ENCODE results near the gene DPH3. TPM values are rescaled to one million over a fixed set of nuclear protein-coding genes. Genes with fewer than 3 reads are reported as not detected.

Gene DPH3
- total and polyA plus RNA-seq, 2 donors = 14.5 to 21.2 TPM

DNA sequence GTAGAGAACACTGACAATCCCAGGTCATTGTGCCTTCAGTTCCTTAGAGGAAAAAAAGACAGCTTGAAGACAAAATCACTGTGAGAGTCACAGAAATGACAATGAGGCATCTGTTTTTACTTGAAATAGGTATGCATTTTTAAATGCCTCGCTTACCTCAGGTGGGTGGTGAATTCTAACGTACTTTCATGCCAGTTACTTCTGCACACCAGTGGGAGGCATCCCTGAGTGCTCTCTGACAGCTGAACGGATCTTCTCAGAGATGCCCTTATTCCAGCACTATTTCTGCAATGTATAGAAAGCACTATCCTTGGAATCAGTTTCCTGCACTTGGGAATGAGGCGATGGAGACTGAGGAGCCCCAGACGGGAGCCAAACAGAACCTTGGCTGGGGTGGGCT is 16.2 kb downstream of the DPH3 start:
- no peak overlapping the region for H3K4me3 ChIP-seq (ENCODE audit: low read length in 2 of 2)
- DNase-seq (ENCODE audit: low read depth in 6 of 9, low spot score in 9 of 9) = no peak
- peaks cover 0 to 13% of the 10 kb centered on the region in 2 donors for H3K4me1 ChIP-seq (ENCODE audit: control insufficient read depth in 2 of 2, insufficient read depth in 2 of 2, low read length in 2 of 2)
- H3K27ac ChIP-seq (ENCODE audit: low read depth in 1 of 2, low read length in 1 of 2) = no peak overlapping the region
- 97% methylated on average over 5 of the region's 5 CpGs for WGBS
- H3K9me3 ChIP-seq (ENCODE audit: control insufficient read depth in 2 of 2, insufficient read depth in 1 of 2, low read length in 1 of 2) = no peaks in the 10 kb centered on the region
- no peaks in the 10 kb centered on the region for H3K36me3 ChIP-seq (ENCODE audit: control insufficient read depth in 2 of 2, insufficient read depth in 2 of 2, low read length in 1 of 2)
- no peaks in the 10 kb centered on the region for H3K27me3 ChIP-seq (ENCODE audit: control insufficient read depth in 2 of 2, insufficient read depth in 1 of 2, low read length in 1 of 2)

DNA sequence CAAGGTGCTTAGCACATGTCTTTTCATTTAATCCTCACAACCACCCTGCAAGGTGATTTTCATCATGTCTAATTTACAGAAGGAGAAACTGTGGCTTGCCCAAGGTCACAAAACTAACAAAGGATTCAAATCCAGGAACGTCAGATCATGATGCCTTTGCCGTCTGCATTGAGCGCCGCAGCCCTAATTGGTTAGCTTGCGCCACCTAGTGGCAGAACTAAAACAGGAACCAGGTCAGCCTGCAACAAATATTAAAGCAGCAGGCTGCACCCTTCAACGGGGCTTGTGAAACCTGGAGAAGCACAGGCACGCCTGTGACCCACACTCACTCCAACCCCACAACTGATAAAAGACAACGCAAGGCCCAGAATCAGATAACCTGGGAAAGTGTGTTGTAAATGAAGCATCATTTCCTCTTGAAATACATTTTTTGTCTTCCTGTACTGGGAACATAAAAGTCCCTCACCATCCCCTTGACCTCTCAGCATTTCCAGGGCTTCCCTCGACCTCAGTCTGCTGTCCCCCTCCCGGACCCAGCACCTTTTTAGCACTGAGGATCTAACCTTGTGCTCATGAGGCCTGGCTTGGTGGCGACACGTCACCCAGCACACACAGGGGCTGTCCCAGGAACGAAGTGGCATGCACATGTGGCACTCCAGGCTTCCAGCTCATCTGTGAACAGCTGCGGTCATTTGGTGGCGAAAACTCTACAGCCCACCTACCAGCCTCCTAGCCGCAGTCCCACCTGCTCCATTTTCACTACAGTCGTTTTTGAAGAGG is 17.3 kb downstream of the DPH3 start:
- DNase-seq (ENCODE audit: low read depth in 6 of 9, low spot score in 9 of 9) = peak; percentile 62 to 91 (median 80)
- Histone ChIP-seq H3K36me3 (ENCODE audit: control insufficient read depth in 2 of 2, insufficient read depth in 2 of 2, low read length in 1 of 2) (no peaks in the 10 kb centered on the region), H3K9me3 (ENCODE audit: control insufficient read depth in 2 of 2, insufficient read depth in 1 of 2, low read length in 1 of 2) (no peaks in the 10 kb centered on the region), H3K4me3 (ENCODE audit: low read length in 2 of 2) (no peak overlapping the region), H3K27ac (ENCODE audit: low read depth in 1 of 2, low read length in 1 of 2) (peak overlapping the region in 1 of 2 donors; percentile 70), H3K4me1 (ENCODE audit: control insufficient read depth in 2 of 2, insufficient read depth in 2 of 2, low read length in 2 of 2) (peaks cover 0 to 13% of the 10 kb centered on the region in 2 donors), H3K27me3 (ENCODE audit: control insufficient read depth in 2 of 2, insufficient read depth in 1 of 2, low read length in 1 of 2) (no peaks in the 10 kb centered on the region)
- 39% methylated on average over 17 of the region's 17 CpGs for WGBS

DNA sequence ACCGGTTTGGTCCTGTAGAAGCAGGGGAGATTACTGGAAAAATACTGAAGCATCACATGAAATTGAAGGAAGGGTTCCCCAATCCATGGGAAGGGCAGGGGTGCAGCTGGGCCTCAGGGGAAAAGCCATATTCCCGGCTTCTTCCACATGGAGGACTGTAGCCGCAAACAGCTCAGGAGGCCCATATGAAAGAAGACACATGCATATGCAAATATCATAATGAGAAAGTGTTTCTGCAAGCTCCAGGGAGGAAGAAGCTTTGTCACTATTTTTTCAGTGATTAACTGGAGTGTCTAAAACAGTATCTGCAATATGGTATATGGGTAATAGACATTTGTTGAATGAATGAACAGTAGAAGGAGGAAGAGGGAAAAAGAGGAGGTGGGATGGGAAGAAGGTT is 19.1 kb downstream of the DPH3 start:
- H3K27ac ChIP-seq (ENCODE audit: low read depth in 1 of 2, low read length in 1 of 2) = no peak overlapping the region
- H3K4me1 ChIP-seq (ENCODE audit: control insufficient read depth in 2 of 2, insufficient read depth in 2 of 2, low read length in 2 of 2) = peaks cover 0 to 13% of the 10 kb centered on the region in 2 donors
- no peaks in the 10 kb centered on the region for H3K27me3 ChIP-seq (ENCODE audit: control insufficient read depth in 2 of 2, insufficient read depth in 1 of 2, low read length in 1 of 2)
- no peak overlapping the region for H3K4me3 ChIP-seq (ENCODE audit: low read length in 2 of 2)
- WGBS = 96% methylated on average over 3 of the region's 3 CpGs
- H3K9me3 ChIP-seq (ENCODE audit: control insufficient read depth in 2 of 2, insufficient read depth in 1 of 2, low read length in 1 of 2) = no peaks in the 10 kb centered on the region
- H3K36me3 ChIP-seq (ENCODE audit: control insufficient read depth in 2 of 2, insufficient read depth in 2 of 2, low read length in 1 of 2) = no peaks in the 10 kb centered on the region
- no peak for DNase-seq (ENCODE audit: low read depth in 6 of 9, low spot score in 9 of 9)

DNA sequence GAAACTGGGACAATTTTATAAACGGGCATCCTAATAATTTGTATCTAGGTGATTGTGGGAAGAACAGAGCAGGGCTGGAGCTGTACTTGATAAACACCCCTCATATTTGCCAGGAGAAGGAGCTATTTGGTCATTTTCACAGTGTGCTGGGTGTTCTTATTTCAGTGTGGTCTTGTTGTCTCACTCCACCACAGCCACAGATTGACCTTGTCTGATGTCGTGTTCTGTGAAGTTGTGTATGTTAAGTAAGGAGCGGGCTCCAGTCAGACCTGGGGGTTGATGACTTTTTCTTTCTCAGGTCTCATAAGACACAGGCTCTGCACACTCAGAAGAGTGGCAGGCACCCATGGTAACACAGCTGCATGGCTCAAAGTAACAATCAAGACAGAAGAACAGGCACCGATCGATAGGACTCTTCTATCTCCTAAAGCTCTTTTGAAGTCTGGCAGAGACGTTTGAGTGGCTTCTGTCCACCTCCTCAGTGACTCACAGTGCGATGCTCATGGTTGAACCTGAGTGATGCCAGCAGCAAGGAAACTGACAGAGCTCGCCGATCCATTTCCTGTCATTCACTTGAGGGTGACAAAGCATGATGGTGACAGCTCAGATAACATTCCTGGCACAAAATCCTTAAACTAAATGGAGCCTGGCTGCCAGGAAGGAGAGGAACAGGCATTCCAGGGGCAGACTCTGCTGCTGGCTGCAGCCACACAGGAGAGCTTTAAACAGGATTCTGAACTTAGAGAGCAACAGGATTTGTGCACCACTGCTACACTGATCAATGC is 20.8 kb downstream of the DPH3 start:
- Histone ChIP-seq H3K4me1 (ENCODE audit: control insufficient read depth in 2 of 2, insufficient read depth in 2 of 2, low read length in 2 of 2) (peaks cover 0 to 13% of the 10 kb centered on the region in 2 donors), H3K9me3 (ENCODE audit: control insufficient read depth in 2 of 2, insufficient read depth in 1 of 2, low read length in 1 of 2) (no peaks in the 10 kb centered on the region), H3K36me3 (ENCODE audit: control insufficient read depth in 2 of 2, insufficient read depth in 2 of 2, low read length in 1 of 2) (no peaks in the 10 kb centered on the region), H3K27me3 (ENCODE audit: control insufficient read depth in 2 of 2, insufficient read depth in 1 of 2, low read length in 1 of 2) (no peaks in the 10 kb centered on the region), H3K4me3 (ENCODE audit: low read length in 2 of 2) (no peak overlapping the region), H3K27ac (ENCODE audit: low read depth in 1 of 2, low read length in 1 of 2) (no peak overlapping the region)
- 82% methylated on average over 9 of the region's 9 CpGs for WGBS
- DNase-seq (ENCODE audit: low read depth in 6 of 9, low spot score in 9 of 9) = no peak

DNA sequence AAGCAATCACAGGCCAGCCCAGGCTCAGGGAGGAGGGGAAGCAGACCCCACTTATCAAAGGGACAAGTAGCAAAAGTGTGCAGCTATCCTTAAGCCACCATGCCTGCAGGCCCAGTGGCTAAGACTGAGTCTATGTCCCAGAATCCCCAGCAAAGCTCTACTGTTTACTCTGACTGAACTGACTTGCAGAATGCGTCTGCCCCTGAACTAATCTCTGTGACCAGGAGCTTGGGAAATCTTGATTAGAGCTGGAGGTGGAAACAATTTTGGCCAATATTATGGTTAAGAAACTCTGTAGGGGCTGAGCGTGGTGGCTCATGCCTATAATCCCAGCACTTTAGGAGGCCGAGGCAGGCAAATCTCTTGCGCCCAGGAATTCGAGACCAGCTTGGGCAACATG is 22.6 kb downstream of the DPH3 start:
- H3K36me3 ChIP-seq (ENCODE audit: control insufficient read depth in 2 of 2, insufficient read depth in 2 of 2, low read length in 1 of 2) = no peaks in the 10 kb centered on the region
- H3K27ac ChIP-seq (ENCODE audit: low read depth in 1 of 2, low read length in 1 of 2) = no peak overlapping the region
- no peaks in the 10 kb centered on the region for H3K9me3 ChIP-seq (ENCODE audit: control insufficient read depth in 2 of 2, insufficient read depth in 1 of 2, low read length in 1 of 2)
- H3K27me3 ChIP-seq (ENCODE audit: control insufficient read depth in 2 of 2, insufficient read depth in 1 of 2, low read length in 1 of 2) = no peaks in the 10 kb centered on the region
- DNase-seq (ENCODE audit: low read depth in 6 of 9, low spot score in 9 of 9) = no peak
- H3K4me1 ChIP-seq (ENCODE audit: control insufficient read depth in 2 of 2, insufficient read depth in 2 of 2, low read length in 2 of 2) = peaks cover 0 to 2% of the 10 kb centered on the region in 2 donors
- WGBS = 98% methylated on average over 5 of the region's 5 CpGs
- H3K4me3 ChIP-seq (ENCODE audit: low read length in 2 of 2) = no peak overlapping the region

DNA sequence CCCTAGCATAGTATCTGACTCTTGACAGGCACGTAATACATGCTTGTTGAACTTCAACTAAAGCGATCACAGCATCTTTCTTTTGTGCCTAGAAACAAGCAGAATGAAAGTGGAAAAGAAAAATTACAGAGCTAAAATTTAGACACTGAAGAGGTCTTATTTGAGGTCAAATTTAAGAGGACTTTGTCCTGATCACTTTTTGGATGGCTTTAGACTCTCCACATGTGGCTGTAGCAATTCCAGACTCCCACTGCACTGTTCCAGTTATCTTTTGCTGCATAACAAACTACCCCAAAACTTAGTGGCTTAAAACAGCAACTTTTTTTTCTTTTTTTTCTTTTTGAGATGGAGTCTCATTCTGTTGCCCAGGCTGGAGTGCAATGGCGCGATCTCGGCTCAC is 23.5 kb downstream of the DPH3 start:
- 96% methylated on average over 5 of the region's 5 CpGs for WGBS
- no peaks in the 10 kb centered on the region for H3K27me3 ChIP-seq (ENCODE audit: control insufficient read depth in 2 of 2, insufficient read depth in 1 of 2, low read length in 1 of 2)
- no peak overlapping the region for H3K4me3 ChIP-seq (ENCODE audit: low read length in 2 of 2)
- no peaks in the 10 kb centered on the region for H3K36me3 ChIP-seq (ENCODE audit: control insufficient read depth in 2 of 2, insufficient read depth in 2 of 2, low read length in 1 of 2)
- H3K4me1 ChIP-seq (ENCODE audit: control insufficient read depth in 2 of 2, insufficient read depth in 2 of 2, low read length in 2 of 2) = no peaks in the 10 kb centered on the region
- H3K27ac ChIP-seq (ENCODE audit: low read depth in 1 of 2, low read length in 1 of 2) = no peak overlapping the region
- H3K9me3 ChIP-seq (ENCODE audit: control insufficient read depth in 2 of 2, insufficient read depth in 1 of 2, low read length in 1 of 2) = no peaks in the 10 kb centered on the region
- DNase-seq (ENCODE audit: low read depth in 6 of 9, low spot score in 9 of 9) = no peak

DNA sequence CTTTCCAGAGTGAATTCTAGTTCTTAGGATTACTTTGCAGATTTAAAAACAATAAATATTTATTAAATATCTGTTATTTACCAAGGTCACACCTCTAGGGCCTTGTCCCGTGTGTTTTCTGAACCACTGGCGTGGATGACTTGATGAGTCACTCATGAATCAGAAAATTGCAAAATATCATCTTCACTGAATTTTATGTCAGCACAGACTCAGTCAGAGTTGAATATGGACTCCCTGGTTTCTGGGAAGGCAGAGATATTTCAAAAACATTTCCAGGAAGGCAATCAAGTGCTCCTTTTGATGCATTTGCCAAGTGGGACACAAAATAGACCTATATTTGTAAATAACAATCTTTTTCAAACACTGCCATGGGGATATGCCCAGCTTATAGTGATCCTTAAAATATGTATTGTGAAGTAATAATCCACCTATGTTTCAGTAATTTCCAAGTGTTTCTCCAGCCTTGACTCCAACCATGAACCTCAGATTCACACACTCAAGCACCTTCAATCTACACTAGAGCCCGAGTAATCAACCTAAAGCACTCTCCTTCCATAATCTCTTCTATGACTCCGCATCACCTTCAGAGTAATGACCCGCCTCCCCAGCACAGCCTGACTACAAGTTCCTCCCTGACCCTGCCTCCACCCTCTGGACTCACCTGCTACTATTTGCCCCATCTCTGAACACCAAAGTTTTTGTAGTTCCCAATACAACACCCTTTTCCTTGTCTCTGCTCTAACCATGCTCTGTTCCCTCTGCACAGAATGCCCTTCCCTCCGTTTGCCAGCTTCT is 24.3 kb downstream of the DPH3 start:
- 95% methylated on average over 6 of the region's 6 CpGs for WGBS
- Histone ChIP-seq H3K27ac (ENCODE audit: low read depth in 1 of 2, low read length in 1 of 2) (no peak overlapping the region), H3K27me3 (ENCODE audit: control insufficient read depth in 2 of 2, insufficient read depth in 1 of 2, low read length in 1 of 2) (no peaks in the 10 kb centered on the region)

DNA sequence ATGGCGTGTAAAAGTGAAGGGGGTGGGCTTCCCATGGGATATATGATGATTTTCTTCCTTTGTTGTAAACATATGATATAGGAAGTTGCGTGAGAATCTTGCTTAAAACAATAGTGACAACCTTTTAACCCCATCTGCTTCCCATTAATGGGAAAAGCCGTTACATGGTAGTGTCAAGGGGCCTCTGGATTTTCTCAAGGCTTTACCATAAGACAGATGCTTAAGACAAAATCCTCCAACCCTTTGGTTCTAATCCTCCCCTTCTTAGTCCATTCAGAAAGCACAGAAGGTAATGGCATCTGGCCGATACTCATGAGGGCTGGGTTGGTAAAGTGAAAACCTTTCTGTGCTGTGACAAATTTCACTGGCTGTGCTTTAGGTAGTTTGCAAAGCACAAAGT is 25.0 kb downstream of the DPH3 start:
- Histone ChIP-seq H3K4me1 (ENCODE audit: control insufficient read depth in 2 of 2, insufficient read depth in 2 of 2, low read length in 2 of 2) (no peaks in the 10 kb centered on the region), H3K9me3 (ENCODE audit: control insufficient read depth in 2 of 2, insufficient read depth in 1 of 2, low read length in 1 of 2) (no peaks in the 10 kb centered on the region), H3K4me3 (ENCODE audit: low read length in 2 of 2) (no peak overlapping the region), H3K27ac (ENCODE audit: low read depth in 1 of 2, low read length in 1 of 2) (no peak overlapping the region), H3K36me3 (ENCODE audit: control insufficient read depth in 2 of 2, insufficient read depth in 2 of 2, low read length in 1 of 2) (no peaks in the 10 kb centered on the region), H3K27me3 (ENCODE audit: control insufficient read depth in 2 of 2, insufficient read depth in 1 of 2, low read length in 1 of 2) (no peaks in the 10 kb centered on the region)
- WGBS = 96% methylated on average over 4 of the region's 4 CpGs
- DNase-seq (ENCODE audit: low read depth in 6 of 9, low spot score in 9 of 9) = no peak

More for the DNA sequence above, 24.3 kb downstream of the DPH3 start:
- no peak for DNase-seq (ENCODE audit: low read depth in 6 of 9, low spot score in 9 of 9)
- Histone ChIP-seq H3K4me3 (ENCODE audit: low read length in 2 of 2) (no peak overlapping the region), H3K9me3 (ENCODE audit: control insufficient read depth in 2 of 2, insufficient read depth in 1 of 2, low read length in 1 of 2) (no peaks in the 10 kb centered on the region), H3K36me3 (ENCODE audit: control insufficient read depth in 2 of 2, insufficient read depth in 2 of 2, low read length in 1 of 2) (no peaks in the 10 kb centered on the region), H3K4me1 (ENCODE audit: control insufficient read depth in 2 of 2, insufficient read depth in 2 of 2, low read length in 2 of 2) (no peaks in the 10 kb centered on the region)

All from thymus (tissue), 11 donors.